Heart left ventricle (tissue), 13 donors: Measurements from ENCODE around the gene DEAF1.

Experiments used
- POLR2A ChIP-seq, 2 donors: fragments of 450-650 bp; IDR thresholded peaks; one replicate each; pipeline ENCODE4 v1.6.1; 2017; ENCODE audit warnings: antibody characterized with exemption in 2 of 2, mild to moderate bottlenecking in 2 of 2, moderate library complexity in 2 of 2
- TF ChIP-seq, protein P1 (sequence below), 12 donors: fragments of 200-600 bp; sonication (generic) in 4 of 12; IDR thresholded peaks; one replicate each; pipeline versions ENCODE4 v1.5.0 to v1.8.0; 2018 to 2022; ENCODE audit warnings: antibody characterized with exemption in 12 of 12, mild to moderate bottlenecking in 5 of 12
- donor health status: ischemic (EF 13 %, LVEDD 7.1; RV severe dilation, severe dysfunction).
- donor health status: DM: no; HTN: yes; CAD: no.
- donor health status: DM: no; HTN: no; CAD: no.
- donor health status: ischemic (EF 25% LVEDD 6.9; RV normal size, moderate dysfunction).
- donor health status: ischemic (EF 25% LVEDD 5.7; RV mildly dilated, moderate dysfunction).
- donor health status: ischemic (EF 35%, LVEDD 5.7; RV mildly dilated, moderate dysfunction).
- donor health status: nonischemic (EF 11% LVEDD 7.7; RV severe dilation, severe dysfunction).
- donor health status: DM: yes; HTN: yes; CAD: no.
- donor health status: PGD.
- donor health status: ischemic (EF 29% LVEDD 5.4; RV normal size, mild dysfunction).
- donor health status: nonischemic (EF 23%, LVEDD 6.1; RV moderate dilation, normal function).

- TF ChIP-seq, protein P1, sequence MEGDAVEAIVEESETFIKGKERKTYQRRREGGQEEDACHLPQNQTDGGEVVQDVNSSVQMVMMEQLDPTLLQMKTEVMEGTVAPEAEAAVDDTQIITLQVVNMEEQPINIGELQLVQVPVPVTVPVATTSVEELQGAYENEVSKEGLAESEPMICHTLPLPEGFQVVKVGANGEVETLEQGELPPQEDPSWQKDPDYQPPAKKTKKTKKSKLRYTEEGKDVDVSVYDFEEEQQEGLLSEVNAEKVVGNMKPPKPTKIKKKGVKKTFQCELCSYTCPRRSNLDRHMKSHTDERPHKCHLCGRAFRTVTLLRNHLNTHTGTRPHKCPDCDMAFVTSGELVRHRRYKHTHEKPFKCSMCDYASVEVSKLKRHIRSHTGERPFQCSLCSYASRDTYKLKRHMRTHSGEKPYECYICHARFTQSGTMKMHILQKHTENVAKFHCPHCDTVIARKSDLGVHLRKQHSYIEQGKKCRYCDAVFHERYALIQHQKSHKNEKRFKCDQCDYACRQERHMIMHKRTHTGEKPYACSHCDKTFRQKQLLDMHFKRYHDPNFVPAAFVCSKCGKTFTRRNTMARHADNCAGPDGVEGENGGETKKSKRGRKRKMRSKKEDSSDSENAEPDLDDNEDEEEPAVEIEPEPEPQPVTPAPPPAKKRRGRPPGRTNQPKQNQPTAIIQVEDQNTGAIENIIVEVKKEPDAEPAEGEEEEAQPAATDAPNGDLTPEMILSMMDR (IDR thresholded peaks at IDR 0.05): no peak
- TF ChIP-seq POLR2A (IDR thresholded peaks at IDR 0.05): no peak
These were observed 96.9 kb downstream of the DEAF1 start for GRCh38 chr11:598005-598680.
